Activated effector memory CD4-positive, alpha-beta T cell treated with Interleukin-2 at 50 U/mL for 16 hours (primary cell): Measurements from ENCODE around the gene LIPE.

Experiments used
- DNase-seq: peaks from one replicate; pipeline ENCODE4 v3.0.0-alpha.2; 2020

Gene LIPE

GRCh38 chr19:42378225-42379215 lies 48.7 kb downstream of the LIPE start:
- no peak for DNase-seq

- DNase-seq, result no peak
These were observed 51.0 kb downstream of the LIPE start for GRCh38 chr19:42376177-42376555.

GRCh38 chr19:42375415-42376176 lies 51.6 kb downstream of the LIPE start:
- no peak for DNase-seq

- DNase-seq, result no peak
These were observed 52.3 kb downstream of the LIPE start for GRCh38 chr19:42374826-42375376.

- no peak for DNase-seq
These were observed 56.5 kb downstream of the LIPE start for GRCh38 chr19:42370626-42371175.

GRCh38 chr19:42370068-42370520 lies 57.1 kb downstream of the LIPE start:
- DNase-seq, result no peak

GRCh38 chr19:42369433-42370067 lies 57.6 kb downstream of the LIPE start:
- DNase-seq, result no peak

GRCh38 chr19:42368765-42369164 lies 58.4 kb downstream of the LIPE start:
- no peak for DNase-seq

- no peak for DNase-seq
These were observed 58.8 kb downstream of the LIPE start for GRCh38 chr19:42368360-42368759.

- DNase-seq, result no peak
These were observed 59.3 kb downstream of the LIPE start for GRCh38 chr19:42367929-42368328.

- no peak for DNase-seq
These were observed 60.5 kb downstream of the LIPE start for GRCh38 chr19:42366673-42367072.

- DNase-seq, result no peak
These were observed 63.4 kb downstream of the LIPE start for GRCh38 chr19:42363614-42364346.

- no peak for DNase-seq
These were observed 64.2 kb downstream of the LIPE start for GRCh38 chr19:42362891-42363440.

GRCh38 chr19:42362342-42362741 lies 64.8 kb downstream of the LIPE start:
- DNase-seq, result no peak

GRCh38 chr19:42361545-42361910 lies 65.7 kb downstream of the LIPE start:
- no peak for DNase-seq

- no peak for DNase-seq
These were observed 66.2 kb downstream of the LIPE start for GRCh38 chr19:42360787-42361544.

GRCh38 chr19:42357290-42357689 lies 69.9 kb downstream of the LIPE start:
- DNase-seq, result no peak

- no peak for DNase-seq
These were observed 70.5 kb downstream of the LIPE start for GRCh38 chr19:42356686-42357085.

GRCh38 chr19:42355896-42356295 lies 71.3 kb downstream of the LIPE start:
- DNase-seq, result no peak

GRCh38 chr19:42353341-42354015 lies 73.7 kb downstream of the LIPE start:
- no peak for DNase-seq
